GM12891 (cell line): Measurements from ENCODE around the gene TMEM88.

Source experiments
- POLR2A ChIP-seq: IDR thresholded peaks from 2 replicates; pipeline ENCODE4 v1.6.1; 2011; ENCODE audit warnings: low read depth, low read length, control low read depth
- POLR2AphosphoS5 ChIP-seq: IDR thresholded peaks from 2 replicates; pipeline ENCODE4 v1.6.1; 2011; ENCODE audit warnings: low read depth, low read length, control low read depth
- TAF1 ChIP-seq: IDR thresholded peaks from 2 replicates; pipeline ENCODE4 v1.6.1; 2011; ENCODE audit warnings: low read depth, low read length, control low read depth

GRCh38 chr17:7833795-7834541 is 20.9 kb upstream of the TMEM88 start, which contains the start of gene KDM6B:
- TF ChIP-seq POLR2AphosphoS5: no peak
- TF ChIP-seq POLR2A: no peak
- no peak for TF ChIP-seq TAF1
